Stimulated activated CD4-positive, alpha-beta T cell treated with anti-CD3 and anti-CD28 coated beads, Interleukin-12 subunit alpha, Interleukin-12 subunit beta, amount 100 ng/mL, for 24 hours (primary cell): ENCODE measurements around the gene RAB27A.
A peak's percentile ranks its signal among the peaks of the same experiment; 100 is the strongest.
"Not testable (repeated sequence)": the region's sequence is repeated elsewhere in the genome, so short reads cannot be mapped to it uniquely, and the experiment has no call there.

Source experiments
- DNase-seq, 2 experiments: peaks; one replicate each; pipeline ENCODE4 v3.0.0-alpha.2; 2020; ENCODE audit warnings: low read depth in 2 of 2

Gene RAB27A

DNA sequence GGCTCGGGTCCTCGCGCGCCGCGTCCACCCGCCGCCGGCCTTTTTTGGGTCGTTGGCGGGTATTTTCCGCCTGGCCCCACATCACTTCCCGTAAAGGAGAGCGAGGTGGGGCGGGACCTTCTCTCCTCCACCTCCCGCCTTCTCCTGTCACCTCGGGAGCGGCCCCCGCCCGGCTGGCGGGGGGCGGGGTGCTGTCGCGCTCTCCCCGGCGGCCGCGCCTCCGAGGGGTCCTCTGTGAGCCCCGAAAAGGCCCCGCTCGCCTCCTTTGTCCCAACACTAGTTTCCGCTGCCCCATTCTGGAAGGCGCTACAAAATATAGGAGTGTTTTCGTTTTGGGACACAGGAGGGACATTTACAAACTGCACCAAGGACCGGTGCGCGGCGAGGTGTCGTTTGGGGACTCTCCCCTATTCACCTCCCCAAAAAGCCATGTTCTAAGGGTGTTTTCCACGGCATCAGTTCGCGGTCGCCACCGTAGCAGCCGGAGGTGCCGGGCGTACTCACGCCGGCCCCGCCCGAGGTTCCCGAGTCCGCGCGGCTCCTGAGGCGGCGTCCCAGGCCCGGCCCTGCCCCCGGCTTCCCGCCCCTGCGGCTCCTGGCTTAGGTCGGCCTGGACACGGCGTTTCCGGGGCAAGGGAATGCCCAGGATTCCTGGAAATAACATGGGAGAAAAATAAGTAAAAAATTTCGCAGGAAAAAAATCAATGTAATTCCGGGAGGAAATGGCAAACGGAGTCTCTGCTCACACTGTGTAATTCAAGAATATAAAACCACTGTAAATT lies at the start of gene RAB27A:
TSS of gene RAB27A (minus strand) at position 68 of the 782 bp plus-strand sequence. CDS start 54,879 bp downstream, outside the sequence.
- peak; percentile 59 to 79 for DNase-seq

- no peak for DNase-seq
These were observed 47.5 kb upstream of the RAB27A start for GRCh38 chr15:55337160-55337559.

- no peak for DNase-seq
These were observed 45.4 kb upstream of the RAB27A start for GRCh38 chr15:55334997-55335396.

GRCh38 chr15:55334371-55334770 lies 44.8 kb upstream of the RAB27A start:
- DNase-seq = no peak

DNA sequence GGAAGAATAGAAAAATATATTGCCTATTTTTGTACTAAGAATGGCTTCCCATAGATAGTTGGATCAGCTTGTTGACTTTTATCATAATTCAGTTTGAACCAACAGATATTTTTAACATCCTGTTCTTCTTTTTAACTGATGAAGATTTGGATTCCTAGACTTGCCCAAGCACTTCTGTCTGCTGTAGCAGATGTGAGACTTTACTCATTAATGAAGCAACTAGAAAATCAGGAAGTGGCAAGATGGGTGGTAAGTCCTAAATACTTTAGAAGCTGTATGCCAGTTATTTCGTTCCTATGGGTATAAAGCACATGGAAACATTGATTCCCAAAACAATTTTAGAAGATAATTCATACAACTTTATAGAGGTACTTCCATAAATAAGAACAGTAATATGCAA lies 37.8 kb upstream of the RAB27A start:
- DNase-seq = no peak

DNA sequence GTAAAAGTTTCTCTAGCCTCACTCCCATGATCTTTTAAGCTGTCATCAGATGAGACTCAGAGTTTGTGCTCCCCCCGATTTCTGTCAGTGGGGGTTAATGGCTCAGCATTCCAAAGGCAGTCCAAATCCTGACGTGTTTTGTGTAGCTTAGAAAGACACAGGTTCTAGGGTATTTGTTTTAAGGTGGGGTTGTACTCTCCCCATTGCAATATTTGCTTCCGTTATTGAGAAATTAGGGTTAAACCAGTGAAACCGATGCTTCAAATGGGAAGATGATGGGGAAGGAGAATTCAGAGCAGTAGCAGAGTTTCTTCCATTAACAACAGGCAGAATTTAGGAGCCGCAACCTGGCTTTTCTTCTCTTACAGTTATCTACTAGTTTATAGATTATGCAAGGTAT lies 32.9 kb upstream of the RAB27A start:
- no peak for DNase-seq

GRCh38 chr15:55320963-55321362 lies 31.4 kb upstream of the RAB27A start:
- DNase-seq = no peak

DNA sequence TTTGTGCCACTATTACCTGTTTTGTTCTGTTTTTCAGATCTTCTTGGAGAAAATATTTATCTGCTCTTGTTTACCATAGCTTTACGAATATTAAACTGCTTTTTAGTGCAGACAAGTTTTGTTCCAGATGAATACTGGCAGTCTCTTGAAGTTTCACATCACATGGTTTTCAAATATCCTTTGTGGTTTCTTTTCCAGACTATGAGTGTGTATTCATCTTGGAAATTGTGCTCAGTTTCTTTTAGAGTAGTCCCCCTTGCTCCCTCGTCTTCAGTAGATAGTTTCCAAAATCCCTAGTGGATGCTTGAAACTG lies 30.6 kb upstream of the RAB27A start:
- DNase-seq = no peak

DNA sequence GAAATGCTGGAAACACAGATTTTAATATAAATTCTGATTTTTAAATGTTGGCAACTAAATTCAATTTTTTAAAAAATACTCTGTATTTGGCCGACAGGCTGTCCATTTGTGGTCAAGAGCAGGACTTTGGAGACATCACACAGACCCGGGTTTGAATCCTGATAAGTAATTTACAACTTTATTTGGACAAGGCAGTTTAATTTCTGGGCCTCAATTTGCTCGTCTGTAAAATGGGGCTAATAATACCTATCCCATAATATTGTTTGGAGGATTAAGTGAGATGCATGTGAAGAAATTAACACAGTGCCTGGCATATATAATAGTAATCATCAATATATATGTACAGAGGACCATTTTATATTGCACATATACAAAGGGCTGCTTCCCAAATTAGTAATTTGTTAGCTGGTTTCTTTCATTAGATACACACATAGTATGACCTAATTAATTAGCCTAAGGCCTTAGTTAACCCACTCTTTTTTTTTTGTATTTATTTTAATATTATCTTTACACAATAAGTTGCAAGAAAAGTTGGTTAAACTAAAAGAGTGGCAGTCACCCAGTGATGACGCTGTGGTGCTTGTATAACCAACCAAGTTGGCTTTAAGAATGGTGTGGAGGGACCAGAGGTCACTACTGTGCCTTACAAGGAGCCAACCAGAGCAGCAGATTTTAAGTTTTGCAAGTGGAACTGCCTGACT lies 30.1 kb upstream of the RAB27A start:
- no peak for DNase-seq

- DNase-seq = peak; percentile 58 to 67
These were observed 29.2 kb upstream of the RAB27A start, which contains the start of the genes PIGB and PIGBOS1 for GRCh38 chr15:55318588-55319494. Gene PIGB, plus strand, starts transcription at chr15:55319222. Its CDS starts 29 bp downstream, at chr15:55319251. Gene PIGBOS1, minus strand, starts transcription at chr15:55319123. Its CDS starts 1,331 bp downstream, at chr15:55317792.

- not testable (repeated sequence) for DNase-seq
These were observed 13.2 kb upstream of the RAB27A start for GRCh38 chr15:55302801-55303200.

DNA sequence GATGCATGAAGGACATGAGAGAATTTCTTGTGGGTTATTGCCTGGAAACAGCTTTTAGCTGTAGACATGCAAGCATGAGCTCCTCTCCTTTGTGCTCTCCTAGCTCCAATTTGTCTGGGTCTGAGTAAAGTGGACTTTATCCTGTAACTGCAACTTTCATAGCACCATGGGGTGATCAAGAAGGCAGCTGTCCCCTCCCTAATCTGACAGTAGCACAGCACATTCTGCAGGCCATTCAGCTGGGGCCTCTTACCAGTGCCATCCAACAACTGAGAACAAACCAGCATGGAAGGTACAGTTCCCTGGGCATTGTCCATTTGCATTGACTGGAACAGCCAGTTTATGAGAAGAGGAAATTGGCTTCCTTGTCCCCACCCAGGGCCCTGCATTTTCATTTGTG lies 7.7 kb upstream of the RAB27A start:
- DNase-seq = no peak

- DNase-seq = peak; percentile 72 to 78
These were observed 980 bp upstream of the RAB27A start for GRCh38 chr15:55290528-55291057.

- no peak for DNase-seq
These were observed 435 bp downstream of the RAB27A start for GRCh38 chr15:55289011-55289745.

DNA sequence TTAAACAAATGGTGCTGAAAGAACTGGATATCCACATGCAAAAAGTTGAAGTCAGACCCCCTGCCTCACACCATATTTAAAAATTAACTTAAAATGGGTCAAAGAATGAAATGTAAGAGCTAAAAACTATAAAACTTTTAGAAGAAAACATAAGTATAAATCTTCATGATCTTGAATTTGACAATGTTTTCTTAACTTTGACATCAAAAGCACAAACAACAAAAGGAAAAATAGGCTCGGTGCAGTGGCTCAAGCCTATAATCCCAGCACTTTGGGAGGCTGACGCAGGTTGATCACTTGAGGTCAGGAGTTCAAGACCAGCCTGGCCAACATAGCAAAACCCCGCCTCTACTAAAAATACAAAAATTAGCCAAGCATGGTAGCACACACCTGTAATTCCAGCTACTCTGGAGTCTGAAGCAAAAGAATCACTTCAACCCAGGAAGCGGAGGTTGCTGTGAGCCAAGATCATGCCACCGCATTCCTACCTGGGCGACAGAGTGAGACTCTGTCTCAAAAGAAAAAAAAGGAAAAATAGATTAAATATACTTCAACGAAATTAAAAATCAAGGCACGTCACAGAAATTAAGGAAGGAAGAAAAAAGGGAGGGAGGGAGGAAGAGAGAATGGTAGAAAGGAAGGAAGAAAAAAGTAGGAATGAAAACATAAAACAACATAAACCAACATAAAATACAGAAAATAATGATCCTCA lies 1.5 kb downstream of the RAB27A start:
- DNase-seq = no peak

DNA sequence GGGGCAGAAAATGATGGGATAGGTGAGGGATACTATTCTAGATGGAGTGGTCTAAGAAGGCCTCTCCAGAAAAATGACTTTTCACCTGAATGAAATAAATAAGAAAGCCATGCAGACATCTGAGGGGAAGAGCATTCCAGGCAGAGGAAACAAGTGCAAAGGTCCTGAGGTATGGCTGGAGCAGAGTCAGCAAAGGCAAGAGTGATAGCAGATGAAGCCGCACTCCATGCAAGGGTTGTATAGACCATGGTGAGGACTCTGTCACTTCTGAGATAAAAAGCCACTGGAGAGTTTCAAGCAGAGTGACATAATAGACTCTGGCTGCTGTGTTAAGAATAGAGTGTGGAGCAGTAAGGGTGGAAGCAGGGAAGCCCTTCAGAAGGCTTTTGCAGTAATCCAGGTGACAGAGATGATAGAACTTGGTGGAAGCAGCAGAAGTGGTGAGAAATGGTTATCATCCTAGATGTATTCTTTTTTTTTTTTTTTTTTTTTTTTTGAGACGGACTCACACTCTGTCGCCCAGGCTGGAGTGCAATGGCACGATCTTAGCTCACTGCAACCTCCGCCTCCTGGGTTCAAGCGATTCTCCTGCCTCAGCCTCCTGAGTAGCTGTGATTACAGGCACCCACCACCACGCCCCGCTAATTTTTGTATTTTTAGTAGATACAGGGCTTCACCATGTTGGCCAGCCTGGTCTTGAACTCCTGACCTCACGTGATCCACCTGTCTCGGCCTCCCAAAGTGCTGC lies 3.0 kb downstream of the RAB27A start:
- not testable (repeated sequence) for DNase-seq

- no peak for DNase-seq
These were observed 5.2 kb downstream of the RAB27A start for GRCh38 chr15:55284426-55284825.

DNA sequence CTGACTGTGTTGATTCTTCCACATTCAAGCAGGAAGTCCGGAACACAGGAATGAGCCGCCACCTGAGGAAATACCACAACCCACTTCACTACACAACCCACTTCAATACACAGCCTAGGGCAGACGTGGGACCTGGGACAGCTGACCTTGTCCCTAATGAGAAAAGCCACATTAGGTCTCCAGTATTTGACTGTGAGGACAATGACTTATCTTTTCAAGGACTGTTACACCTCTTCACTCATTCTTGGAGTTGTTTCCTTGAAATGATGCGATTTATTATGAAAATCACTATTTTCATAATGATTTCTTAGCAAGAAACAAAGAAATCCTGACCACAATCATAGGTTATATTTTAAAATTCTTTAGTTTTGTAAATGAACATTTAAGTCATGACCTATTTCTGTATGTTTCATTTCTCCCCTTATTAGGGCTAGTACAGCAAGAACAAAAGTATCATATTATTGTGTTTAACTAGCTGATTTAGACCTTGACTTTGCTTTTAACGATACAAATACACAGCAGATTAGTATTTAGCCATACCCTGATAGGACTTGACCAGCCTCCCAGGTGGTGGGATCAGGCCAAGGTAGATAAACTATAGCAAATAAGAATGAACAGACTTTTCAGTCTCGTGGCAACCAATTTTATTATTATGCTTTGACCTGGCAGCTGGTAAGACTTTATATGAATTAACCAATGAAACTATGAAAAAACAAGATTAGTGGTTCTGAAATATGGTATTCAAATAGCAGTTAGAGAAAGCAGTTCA lies 6.0 kb downstream of the RAB27A start:
- no peak for DNase-seq

- no peak for DNase-seq
These were observed 7.3 kb downstream of the RAB27A start for GRCh38 chr15:55282284-55282833.
